ENCODE data around the gene ZFPM1. TPM values are rescaled to one million over a fixed set of nuclear protein-coding genes. Genes with fewer than 3 reads are reported as not detected.
"Not testable (repeated sequence)": the region's sequence is repeated elsewhere in the genome, so short reads cannot be mapped to it uniquely, and the experiment has no call there.

ZFPM1 gene
- total RNA-seq, 1 donor from 2014 or later, result 8.4 TPM

DNA sequence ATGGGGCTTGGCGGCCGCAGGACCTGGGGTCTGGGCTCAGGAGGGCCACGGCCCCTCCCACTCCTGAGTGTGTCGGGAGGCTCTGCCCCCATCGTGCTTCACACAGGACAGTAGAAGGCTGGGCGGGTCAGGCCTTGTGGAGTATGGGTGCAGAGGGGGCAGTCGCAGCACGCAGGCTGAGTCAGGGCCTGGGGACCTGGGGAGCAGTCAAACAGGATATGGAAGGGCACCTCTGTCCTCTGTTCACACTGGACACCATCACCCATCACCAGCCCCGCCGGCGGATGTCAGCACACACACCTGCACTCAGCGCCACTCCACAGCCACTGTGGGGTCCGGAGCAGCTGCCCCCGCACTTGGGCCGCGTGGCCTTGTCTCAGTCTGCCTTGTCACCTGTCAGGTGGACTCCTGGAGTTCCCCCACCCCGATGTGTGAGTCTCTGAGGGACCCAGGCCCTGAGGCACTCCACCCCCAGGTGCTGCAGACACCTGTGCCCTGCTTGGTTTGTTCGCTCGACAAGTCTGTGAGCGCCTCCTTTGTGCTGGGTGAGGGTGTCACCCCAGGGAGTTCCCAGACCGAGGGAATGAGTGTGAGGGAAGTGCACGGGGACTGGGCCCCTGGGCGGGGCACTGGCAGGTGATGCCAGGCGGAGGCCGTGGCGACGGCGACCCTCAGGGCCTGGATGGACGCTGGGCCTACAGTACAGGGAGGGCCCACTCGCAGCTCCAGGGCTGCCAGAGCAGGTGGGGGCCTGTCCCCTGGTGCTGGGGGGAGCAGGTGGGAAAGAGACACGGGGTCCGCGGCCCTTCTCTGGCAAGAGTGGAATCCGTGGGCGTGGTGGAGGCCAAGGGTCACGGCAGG is 31.7 kb downstream of the ZFPM1 start:
- no peak for DNase-seq
- Histone ChIP-seq H3K36me3 (no peaks in the 10 kb centered on the region), H3K27ac (no peak overlapping the region), H3K4me1 (no peaks in the 10 kb centered on the region), H3K9me3 (no peaks in the 10 kb centered on the region), H3K4me3 (no peak overlapping the region), H3K27me3 (no peaks in the 10 kb centered on the region)
- intact Hi-C loops (cut with DNase I), result no loop called here
- no peak for TF ChIP-seq CTCF (IDR thresholded peaks at IDR 0.05)
- ATAC-seq, result no peak

- H3K9me3 ChIP-seq; H3K4me3 ChIP-seq; H3K27ac ChIP-seq; H3K27me3 ChIP-seq; ATAC-seq; DNase-seq; H3K4me1 ChIP-seq; intact Hi-C loops (cut with DNase I); H3K36me3 ChIP-seq: not testable (repeated sequence)
Observed at GRCh38 chr16:88485366-88485741, 32.3 kb downstream of the ZFPM1 start.

DNA sequence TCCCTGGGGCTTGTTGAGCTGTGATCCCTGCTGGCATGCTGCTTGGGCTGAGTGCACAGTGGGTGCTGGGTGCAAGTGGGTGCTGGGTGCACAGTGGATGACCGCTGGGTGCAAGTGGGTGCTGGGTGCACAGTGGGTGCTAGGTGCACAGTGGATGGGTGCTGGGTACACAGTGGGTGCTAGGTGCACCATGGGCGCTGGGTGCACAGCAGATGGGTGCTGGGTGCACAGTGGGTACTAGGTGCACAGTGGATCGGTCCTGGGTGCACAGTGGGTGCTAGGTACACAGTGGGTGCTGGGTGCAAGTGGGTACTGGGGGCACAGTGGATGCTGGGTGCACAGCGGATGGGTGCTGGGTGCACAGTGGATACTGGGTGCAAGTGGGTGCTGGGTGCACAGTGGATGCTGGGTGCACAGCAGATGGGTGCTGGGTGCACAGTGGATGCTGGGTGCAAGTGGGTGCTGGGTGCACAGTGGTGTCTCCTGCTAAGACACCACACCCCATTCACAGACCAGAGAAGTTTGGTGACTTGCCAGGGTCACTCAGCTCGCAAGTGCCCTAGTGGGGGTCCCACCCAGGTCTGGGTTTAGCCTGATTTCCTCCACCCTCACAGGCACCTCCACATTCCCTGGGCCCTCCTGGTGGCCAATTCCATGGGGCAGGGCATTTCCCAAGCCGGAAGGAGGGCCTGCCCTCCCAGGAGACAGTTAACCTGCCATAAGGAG is 33.5 kb downstream of the ZFPM1 start:
- no peaks in the 10 kb centered on the region for H3K27me3 ChIP-seq
- no peak for ATAC-seq
- no peak overlapping the region for H3K4me3 ChIP-seq
- TF ChIP-seq CTCF (IDR thresholded peaks at IDR 0.05), result no peak
- H3K9me3 ChIP-seq, result no peaks in the 10 kb centered on the region
- no peaks in the 10 kb centered on the region for H3K4me1 ChIP-seq
- no peak overlapping the region for H3K27ac ChIP-seq
- intact Hi-C loops (cut with DNase I), result no loop called here
- H3K36me3 ChIP-seq, result no peaks in the 10 kb centered on the region
- DNase-seq, result no peak

GRCh38 chr16:88487124-88487432 is 34.0 kb downstream of the ZFPM1 start:
- intact Hi-C loops (cut with DNase I), result no loop called here
- H3K4me1 ChIP-seq, result no peaks in the 10 kb centered on the region

DNA sequence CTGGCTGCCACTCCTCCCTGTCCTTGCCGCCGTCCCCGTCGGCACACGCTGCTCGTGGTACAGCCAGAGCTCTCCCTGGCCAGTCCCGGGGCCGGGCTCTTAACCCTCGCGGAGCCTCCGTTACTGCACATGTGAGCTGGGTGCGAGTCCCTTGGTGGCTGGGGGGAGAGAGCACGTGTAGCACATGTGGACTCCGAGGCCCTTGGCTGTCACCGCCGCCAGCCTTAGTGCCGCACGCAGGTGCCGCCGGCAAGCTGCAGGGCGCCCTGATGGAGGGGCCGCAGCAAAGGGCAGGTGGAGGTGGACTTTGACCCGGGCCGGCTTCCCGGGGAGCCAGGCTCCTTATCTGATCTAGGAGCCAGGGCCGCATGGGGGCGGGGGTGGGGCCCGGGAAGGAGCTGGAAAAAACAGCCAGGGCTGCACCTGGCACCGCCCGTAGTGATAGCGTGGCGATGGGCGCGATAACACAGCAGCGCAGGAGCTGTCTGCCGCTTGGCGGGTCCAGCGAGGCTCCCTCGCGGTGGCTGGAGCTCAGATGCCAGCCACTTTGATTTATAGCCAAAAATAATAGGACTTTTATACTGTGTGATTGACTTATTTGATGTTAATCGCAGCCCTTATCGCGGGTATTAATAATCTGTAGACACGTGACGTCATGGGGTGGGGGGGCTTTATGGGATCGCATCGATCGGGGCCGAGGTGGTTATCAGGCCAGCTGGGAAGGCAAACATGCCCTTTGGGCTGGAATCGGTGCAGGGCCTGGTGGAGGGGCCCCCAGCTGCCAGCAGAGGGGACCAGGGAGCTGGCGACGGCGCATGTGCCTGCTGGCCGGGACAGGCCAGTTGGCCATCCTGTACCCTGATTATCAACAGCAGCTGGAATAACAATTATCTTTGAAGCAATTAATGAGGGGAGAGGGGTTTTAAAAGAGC is 35.1 kb downstream of the ZFPM1 start:
- Histone ChIP-seq H3K36me3 (no peaks in the 10 kb centered on the region), H3K9me3 (no peaks in the 10 kb centered on the region), H3K27ac (no peak overlapping the region), H3K4me1 (no peaks in the 10 kb centered on the region), H3K27me3 (no peaks in the 10 kb centered on the region), H3K4me3 (no peak overlapping the region)
- ATAC-seq, result no peak
- TF ChIP-seq CTCF (IDR thresholded peaks at IDR 0.05), result no peak
- intact Hi-C loops (cut with DNase I), result no loop called here
- DNase-seq, result no peak

More at GRCh38 chr16:88487124-88487432, 34.0 kb downstream of the ZFPM1 start:
- TF ChIP-seq CTCF (IDR thresholded peaks at IDR 0.05), result no peak
- Histone ChIP-seq H3K27ac (no peak overlapping the region), H3K4me3 (no peak overlapping the region), H3K9me3 (no peaks in the 10 kb centered on the region), H3K27me3 (no peaks in the 10 kb centered on the region), H3K36me3 (no peaks in the 10 kb centered on the region)
- DNase-seq (no peak), ATAC-seq (no peak)

Measured in upper lobe of right lung (tissue), 1 donor.